Right lobe of liver (tissue), 6 donors: Measurements from ENCODE around the gene GABRG3. TPM values are rescaled to one million over a fixed set of nuclear protein-coding genes. Genes with fewer than 3 reads are reported as not detected.

Experiments used
- ATAC-seq, 4 donors: fragments of 200-7000 bp; cut with Tn5 transposase; one replicate each; pipeline ENCODE4 v1.9.1; 2020; ENCODE audit warnings: mild to moderate bottlenecking in 4 of 4, moderate library complexity in 4 of 4
- DNase-seq, 3 donors: peaks; one replicate each; pipeline ENCODE4 v3.0.0-alpha.2; 2020
- H3K27ac ChIP-seq, 3 donors: fragments of 200-600 bp; one replicate each; pipeline ENCODE4 v1.8.0; 2022
- H3K27me3 ChIP-seq, 2 donors: fragments of 200-600 bp; one replicate each; pipeline ENCODE4 v1.8.0; 2022
- H3K36me3 ChIP-seq, 4 donors: fragments of 200-600 bp; sonication (generic) in 1 of 4; one replicate each; pipeline versions ENCODE4 v1.5.1 to v1.8.0; 2017 to 2022; ENCODE audit warnings: control low read depth in 1 of 4
- H3K4me1 ChIP-seq, 4 donors: fragments of 200-600 bp; sonication (generic) in 1 of 4; one replicate each; pipeline versions ENCODE4 v1.5.1 to v1.8.0; 2017 to 2022; ENCODE audit warnings: control low read depth in 1 of 4
- H3K4me3 ChIP-seq, 3 donors: fragments of 200-600 bp; one replicate each; pipeline ENCODE4 v1.8.0; 2022
- H3K9me3 ChIP-seq, 4 donors: fragments of 200-600 bp; sonication (generic) in 1 of 4; one replicate each; pipeline versions ENCODE4 v1.5.1 to v1.8.0; 2017 to 2022; ENCODE audit warnings: control low read depth in 1 of 4
- POLR2A ChIP-seq: fragments of 450-650 bp; IDR thresholded peaks from one replicate; pipeline ENCODE4 v1.6.1; 2017; ENCODE audit warnings: antibody characterized with exemption, mild to moderate bottlenecking
- WGBS: methylation state at CpG from one replicate; pipeline ENCODE4 v1.1.6; 2018; ENCODE audit warnings: low coverage, low lambda C conversion rate; ENCODE audit not compliant: insufficient coverage; ENCODE audit errors: missing lambda C conversion rate; 5-methylcytosine and 5-hydroxymethylcytosine counted together
- intact Hi-C, 2 donors: fragments of 100-400 bp; cut with DNase I; formaldehyde crosslinking; loops; one replicate each; pipeline versions ENCODE4 v1.11.2 to v1.14.1; 2022
- total RNA-seq, 6 experiments: library from RNA; depleted of rRNA in 2 of 6; stranded (reverse); fragments of >200 nt in 2 of 6; fragmentation: NEBNext Ultra II Directional in 3 of 6; extraction: Animal tissue kit (Norgen Biotek cat#: 25700) in 3 of 6; gene quantifications; one replicate each; pipeline versions ENCODE4 v1.1.0 to v1.2.4, GENCODE V29; 2016 to 2023
- TF ChIP-seq, protein P1 (sequence below), 4 donors: fragments of 200-600 bp in 3 of 4; fragments of 450-650 bp in 1 of 4; IDR thresholded peaks; one replicate each; pipeline versions ENCODE4 v1.5.1 to v1.8.0; 2016 to 2022; ENCODE audit warnings: antibody characterized with exemption in 4 of 4, mild to moderate bottlenecking in 2 of 4
- donor health status: DM: no; HTN: yes; CAD: no.
- donor health status: DM: no; HTN: no; CAD: no.
- donor health status: DM: no; HTN: no; CAD: no.
- donor health status: DM: no; HTN: yes; CAD: no.
- donor health status: DM: no; HTN: yes; CAD: no.

GABRG3 gene
- total RNA-seq, 6 experiments from 2014 or later: 0.18 TPM; not detected in 5

DNA sequence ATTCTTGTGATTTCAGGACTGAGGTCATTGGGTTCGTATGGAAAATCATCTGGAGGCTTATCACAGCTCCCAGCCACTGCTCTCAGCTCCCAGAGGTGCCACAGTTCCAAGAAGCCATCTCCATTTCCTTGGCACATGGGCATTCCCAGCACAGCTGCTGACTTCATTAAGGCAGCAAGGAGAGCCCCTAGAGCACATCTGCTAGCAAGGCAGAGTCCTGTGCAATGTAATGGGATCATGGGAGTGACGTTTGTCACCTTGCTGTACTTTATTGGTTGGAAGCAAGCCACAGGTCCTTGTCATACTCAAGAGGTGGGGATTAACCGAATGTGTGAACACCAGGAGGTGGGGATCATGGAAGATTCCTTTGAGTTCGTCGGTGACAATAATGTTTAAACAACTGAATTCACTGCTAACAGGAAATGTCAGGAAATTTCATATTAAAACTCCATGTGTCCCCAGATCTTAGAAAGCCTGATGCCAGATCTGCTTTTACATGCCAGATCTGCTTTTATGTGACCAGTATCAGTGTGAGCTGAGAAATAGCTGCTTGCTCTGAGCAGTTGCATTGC is 148.8 kb downstream of the GABRG3 start:
- ATAC-seq (no peak), DNase-seq (no peak)
- intact Hi-C loops: no loop called here
- H3K9me3 ChIP-seq: no peaks in the 10 kb centered on the region
- WGBS: 51% methylated on average over 5 of the region's 5 CpGs
- no peak overlapping the region for H3K4me3 ChIP-seq
- TF ChIP-seq POLR2A: no peak
- TF ChIP-seq, protein P1, sequence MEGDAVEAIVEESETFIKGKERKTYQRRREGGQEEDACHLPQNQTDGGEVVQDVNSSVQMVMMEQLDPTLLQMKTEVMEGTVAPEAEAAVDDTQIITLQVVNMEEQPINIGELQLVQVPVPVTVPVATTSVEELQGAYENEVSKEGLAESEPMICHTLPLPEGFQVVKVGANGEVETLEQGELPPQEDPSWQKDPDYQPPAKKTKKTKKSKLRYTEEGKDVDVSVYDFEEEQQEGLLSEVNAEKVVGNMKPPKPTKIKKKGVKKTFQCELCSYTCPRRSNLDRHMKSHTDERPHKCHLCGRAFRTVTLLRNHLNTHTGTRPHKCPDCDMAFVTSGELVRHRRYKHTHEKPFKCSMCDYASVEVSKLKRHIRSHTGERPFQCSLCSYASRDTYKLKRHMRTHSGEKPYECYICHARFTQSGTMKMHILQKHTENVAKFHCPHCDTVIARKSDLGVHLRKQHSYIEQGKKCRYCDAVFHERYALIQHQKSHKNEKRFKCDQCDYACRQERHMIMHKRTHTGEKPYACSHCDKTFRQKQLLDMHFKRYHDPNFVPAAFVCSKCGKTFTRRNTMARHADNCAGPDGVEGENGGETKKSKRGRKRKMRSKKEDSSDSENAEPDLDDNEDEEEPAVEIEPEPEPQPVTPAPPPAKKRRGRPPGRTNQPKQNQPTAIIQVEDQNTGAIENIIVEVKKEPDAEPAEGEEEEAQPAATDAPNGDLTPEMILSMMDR (IDR thresholded peaks at IDR 0.05): no peak
- H3K4me1 ChIP-seq: no peaks in the 10 kb centered on the region
- H3K27ac ChIP-seq: no peak overlapping the region
- no peaks in the 10 kb centered on the region for H3K36me3 ChIP-seq
- no peaks in the 10 kb centered on the region for H3K27me3 ChIP-seq

DNA sequence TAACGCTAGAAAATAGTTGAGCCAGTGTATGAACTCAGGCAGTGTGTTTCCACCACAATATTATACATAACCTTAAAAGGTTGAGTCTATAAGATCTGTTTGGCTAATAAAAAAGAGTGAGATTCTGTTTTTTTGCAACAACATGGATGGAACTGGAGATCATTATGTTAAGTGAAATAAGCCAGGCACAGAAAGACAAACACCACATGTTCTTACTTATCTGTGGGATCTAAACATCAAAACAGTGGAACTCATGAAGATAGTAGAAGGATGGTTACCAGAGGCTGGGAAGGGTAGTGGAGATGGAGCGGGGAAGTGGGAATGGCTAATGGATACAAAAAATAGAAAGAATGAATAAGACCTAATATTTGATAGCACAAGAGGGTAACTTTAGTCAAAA is 150.7 kb downstream of the GABRG3 start:
- no peak overlapping the region for H3K4me3 ChIP-seq
- H3K27ac ChIP-seq: no peak overlapping the region
- H3K4me1 ChIP-seq: no peaks in the 10 kb centered on the region
- H3K27me3 ChIP-seq: no peaks in the 10 kb centered on the region
- TF ChIP-seq, protein P1 (IDR thresholded peaks at IDR 0.05): no peak
- no peak for TF ChIP-seq POLR2A
- H3K9me3 ChIP-seq: no peaks in the 10 kb centered on the region
- WGBS: 57% methylated on average over 2 of the region's 2 CpGs
- DNase-seq: no peak
- ATAC-seq: no peak
- H3K36me3 ChIP-seq: no peaks in the 10 kb centered on the region
- intact Hi-C loops: no loop called here

DNA sequence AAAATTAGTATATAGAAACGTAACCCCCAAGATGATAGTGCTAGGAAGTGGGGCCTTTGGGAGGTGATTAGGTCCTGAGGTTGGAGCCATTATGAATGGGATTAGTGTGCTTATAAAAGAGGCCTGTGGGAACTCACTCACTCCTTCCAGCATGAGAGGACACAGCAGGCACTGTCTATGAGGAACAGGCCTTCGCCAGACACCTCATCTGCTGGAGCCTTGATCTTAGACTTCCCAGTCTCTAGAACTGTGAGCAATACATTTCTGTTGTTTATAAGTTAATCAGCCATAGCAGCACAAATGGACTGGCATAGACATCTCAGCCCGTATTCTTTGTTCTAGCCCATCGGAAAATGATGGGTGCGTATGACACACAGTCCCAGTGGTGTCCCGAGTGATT is 152.3 kb downstream of the GABRG3 start:
- no peak for TF ChIP-seq POLR2A
- TF ChIP-seq, protein P1 (IDR thresholded peaks at IDR 0.05): no peak
- Histone ChIP-seq H3K4me3 (no peak overlapping the region), H3K27ac (no peak overlapping the region), H3K27me3 (no peaks in the 10 kb centered on the region), H3K9me3 (no peaks in the 10 kb centered on the region), H3K36me3 (no peaks in the 10 kb centered on the region), H3K4me1 (no peaks in the 10 kb centered on the region)
- intact Hi-C loops: no loop called here
- no peak for DNase-seq
- no peak for ATAC-seq
- 74% methylated on average over 5 of the region's 6 CpGs for WGBS

DNA sequence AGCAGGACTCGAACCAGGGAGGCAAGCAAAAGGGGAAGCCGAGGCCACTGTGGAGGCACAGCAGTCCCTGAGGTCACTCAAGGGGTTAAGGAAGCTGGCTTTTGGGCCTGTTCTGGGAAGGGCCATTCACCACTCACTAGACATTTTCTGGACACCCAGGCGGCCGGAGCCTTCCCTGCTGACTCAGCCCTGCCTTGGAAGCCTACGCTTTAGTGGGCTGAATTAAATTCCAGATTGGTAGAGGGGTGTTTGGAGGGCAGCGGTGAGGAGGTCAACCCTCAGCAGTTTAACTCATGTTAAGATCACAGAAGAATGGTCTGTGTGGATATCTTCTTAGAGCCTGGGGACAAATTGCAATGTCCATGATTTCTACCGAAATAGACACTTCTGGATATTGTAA is 152.8 kb downstream of the GABRG3 start:
- H3K27me3 ChIP-seq: no peaks in the 10 kb centered on the region
- WGBS: 60% methylated on average over 7 of the region's 7 CpGs
- intact Hi-C loops: no loop called here
- TF ChIP-seq POLR2A: no peak
- TF ChIP-seq, protein P1 (IDR thresholded peaks at IDR 0.05): no peak
- no peak for DNase-seq
- no peaks in the 10 kb centered on the region for H3K36me3 ChIP-seq
- H3K4me1 ChIP-seq: no peaks in the 10 kb centered on the region
- no peaks in the 10 kb centered on the region for H3K9me3 ChIP-seq
- ATAC-seq: no peak
- no peak overlapping the region for H3K4me3 ChIP-seq
- no peak overlapping the region for H3K27ac ChIP-seq
